Sigmoid colon (tissue), 7 donors: ENCODE measurements around the gene ZNF322. TPM values are rescaled to one million over a fixed set of nuclear protein-coding genes. Genes with fewer than 3 reads are reported as not detected.

ENCODE experiments used
- DNase-seq: peaks from one replicate; pipeline ENCODE4 v3.0.0-alpha.2; 2019
- H3K27ac ChIP-seq, 4 donors: fragments of 200-600 bp; sonication (generic); one replicate each; pipeline ENCODE4 v1.5.1; 2016 to 2019; ENCODE audit warnings: mild to moderate bottlenecking in 1 of 4
- H3K27me3 ChIP-seq, 3 donors: fragments of 200-600 bp; sonication (generic); one replicate each; pipeline ENCODE4 v1.5.1; 2019; ENCODE audit warnings: mild to moderate bottlenecking in 1 of 3
- H3K36me3 ChIP-seq, 4 donors: fragments of 200-600 bp; sonication (generic); one replicate each; pipeline ENCODE4 v1.5.1; 2016 to 2019
- H3K4me1 ChIP-seq, 4 donors: fragments of 200-600 bp; sonication (generic); one replicate each; pipeline ENCODE4 v1.5.1; 2017 to 2019
- H3K4me3 ChIP-seq, 4 donors: fragments of 200-600 bp; sonication (generic); one replicate each; pipeline ENCODE4 v1.5.1; 2017 to 2019; ENCODE audit warnings: mild to moderate bottlenecking in 2 of 4, moderate library complexity in 1 of 4
- H3K9me3 ChIP-seq, 4 donors: fragments of 200-600 bp in 3 of 4; sonication (generic) in 3 of 4; one replicate each; pipeline versions ENCODE4 v1.5.1 to v1.6.1; 2013 to 2019
- CTCF ChIP-seq, 4 experiments: fragments of 450-650 bp in 3 of 4; fragments of 200-600 bp in 1 of 4; IDR thresholded peaks; one replicate each; pipeline ENCODE4 v1.5.1; 2016 to 2019; ENCODE audit warnings: antibody characterized with exemption in 4 of 4, mild to moderate bottlenecking in 3 of 4, moderate library complexity in 2 of 4
- EP300 ChIP-seq, 4 donors: sonication (generic); formaldehyde crosslinking; IDR thresholded peaks; one replicate each; pipeline ENCODE4 v1.6.1; 2017; ENCODE audit warnings: antibody characterized with exemption in 4 of 4
- POLR2A ChIP-seq, 2 donors: fragments of 450-650 bp; IDR thresholded peaks; one replicate each; pipeline ENCODE4 v1.6.1; 2016; ENCODE audit warnings: antibody characterized with exemption in 2 of 2, mild to moderate bottlenecking in 2 of 2, moderate library complexity in 2 of 2
- POLR2AphosphoS5 ChIP-seq, 4 donors: sonication (generic); formaldehyde crosslinking; IDR thresholded peaks; one replicate each; pipeline ENCODE4 v1.6.1; 2017; ENCODE audit warnings: antibody characterized with exemption in 4 of 4
- WGBS, 2 donors: extraction: QIAGEN DNeasy Blood & Tissue Kit; methylation state at CpG; one replicate each; pipeline ENCODE4 v1.1.7; 2013; 5-methylcytosine and 5-hydroxymethylcytosine counted together
- intact Hi-C: fragments of 100-400 bp; cut with DNase I; formaldehyde crosslinking; loops from one replicate; pipeline ENCODE4 v1.15.1; 2023
- polyA plus RNA-seq, 3 donors: library from polyadenylated mRNA; stranded (reverse); fragments of 200-250 nt; gene quantifications; one replicate each; pipeline ENCODE4 v1.2.3, GENCODE V29; 2013
- total RNA-seq, 4 donors: library from RNA; depleted of rRNA; stranded (reverse); fragments of >200 nt; gene quantifications; one replicate each; pipeline ENCODE4 v1.1.0, GENCODE V29; 2016
- donor health status: healthy with polysubstance abuse.
- donor health status: Bipolar disorder and iron deficiency.
- donor health status: healthy.

The ZNF322 gene
- total and polyA plus RNA-seq, 7 donors = 6.5 to 21.8 (median 15.6) TPM

DNA sequence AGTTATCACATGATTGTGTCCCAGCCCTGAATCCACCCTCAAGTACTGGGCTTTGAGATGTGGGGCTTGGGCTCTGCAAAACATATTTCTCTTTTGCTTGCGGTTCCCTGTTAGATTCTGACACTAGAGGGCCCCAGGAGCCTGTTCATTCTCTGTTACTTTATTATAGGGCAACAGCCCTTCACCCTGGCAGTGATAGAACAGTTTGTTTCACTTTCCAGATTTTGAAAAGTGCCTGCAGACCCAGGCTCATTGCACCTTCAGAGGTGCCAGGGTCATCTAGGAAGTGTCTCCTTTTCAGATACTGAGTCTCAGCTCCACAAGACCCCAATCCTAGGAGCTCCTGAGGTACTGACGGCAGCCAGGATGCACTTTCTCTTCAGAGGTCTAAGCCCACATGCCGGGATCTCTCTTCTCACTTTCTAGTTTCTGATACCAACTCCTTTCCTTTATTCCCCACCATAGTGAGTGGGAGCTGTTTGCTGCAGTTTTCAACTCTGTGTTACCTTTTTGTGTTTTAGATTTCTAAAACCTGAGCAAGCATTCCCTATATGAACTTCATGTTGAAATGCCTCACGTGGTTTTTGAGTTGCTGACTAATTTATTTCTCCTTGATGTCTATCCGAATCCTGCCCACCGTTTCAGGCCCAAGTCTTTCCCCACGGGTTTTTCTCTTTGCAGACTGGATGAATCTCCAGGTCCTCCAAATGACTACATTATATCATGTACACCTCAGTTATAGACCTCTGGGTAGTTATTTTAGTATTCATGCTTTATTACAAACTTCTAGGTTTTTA, 51.9 kb downstream of the ZNF322 start:
- Histone ChIP-seq H3K27me3 (peaks cover 0 to 10% (median under 1%) of the 10 kb centered on the region in 3 donors), H3K9me3 (no peaks in the 10 kb centered on the region), H3K4me3 (peak overlapping the region in 2 of 4 donors; percentile 15 to 27), H3K36me3 (no peaks in the 10 kb centered on the region), H3K4me1 (peaks cover 0 to 6% (median 0%) of the 10 kb centered on the region in 4 donors), H3K27ac (no peak overlapping the region)
- 34 to 54% methylated on average over 7 of the region's 7 CpGs for WGBS, 2 donors
- no peak for DNase-seq
- TF ChIP-seq POLR2AphosphoS5 (IDR thresholded peaks at IDR 0.05) (no peak), CTCF (IDR thresholded peaks at IDR 0.05) (peak in 3 of 4 experiments; percentile 16 to 53 (median 23))
- intact Hi-C loops = loop anchor here (2.0 kb wide), 1 partner anchor 471 kb away; no protein-coding TSS in a partner anchor

- no peaks in the 10 kb centered on the region for H3K9me3 ChIP-seq
- TF ChIP-seq POLR2AphosphoS5 (IDR thresholded peaks at IDR 0.05) = no peak
- TF ChIP-seq EP300 (IDR thresholded peaks at IDR 0.05) = no peak
- no peak for TF ChIP-seq POLR2A (IDR thresholded peaks at IDR 0.05)
- H3K4me3 ChIP-seq = no peak overlapping the region
- DNase-seq = no peak
- no peaks in the 10 kb centered on the region for H3K27me3 ChIP-seq
- no peak overlapping the region for H3K27ac ChIP-seq
- H3K36me3 ChIP-seq = peaks cover 0 to 5% (median 0%) of the 10 kb centered on the region in 4 donors
- peaks cover 0 to 6% (median 0%) of the 10 kb centered on the region in 4 donors for H3K4me1 ChIP-seq
- intact Hi-C loops = no loop called here
- WGBS, 2 donors = 65 to 78% methylated on average over 3 of the region's 3 CpGs
These were observed 54.7 kb downstream of the ZNF322 start for GRCh38 chr6:26604797-26605196.

- no peak for TF ChIP-seq POLR2A (IDR thresholded peaks at IDR 0.05)
- TF ChIP-seq CTCF (IDR thresholded peaks at IDR 0.05) = no peak
- TF ChIP-seq POLR2AphosphoS5 (IDR thresholded peaks at IDR 0.05) = no peak
- TF ChIP-seq EP300 (IDR thresholded peaks at IDR 0.05) = no peak
- intact Hi-C loops = no loop called here
- DNase-seq = no peak
- peaks cover 0 to 6% (median 0%) of the 10 kb centered on the region in 4 donors for H3K4me1 ChIP-seq
- no peaks in the 10 kb centered on the region for H3K9me3 ChIP-seq
- no peak overlapping the region for H3K27ac ChIP-seq
- H3K27me3 ChIP-seq = no peaks in the 10 kb centered on the region
- H3K36me3 ChIP-seq = peaks cover 0 to 12% (median 0%) of the 10 kb centered on the region in 4 donors
- H3K4me3 ChIP-seq = no peak overlapping the region
- 75 to 76% methylated on average over 3 of the region's 3 CpGs for WGBS, 2 donors
These were observed 55.5 kb downstream of the ZNF322 start for GRCh38 chr6:26604026-26604425.

- Histone ChIP-seq H3K27me3 (no peaks in the 10 kb centered on the region), H3K4me3 (no peak overlapping the region), H3K36me3 (peaks cover 0 to 24% (median 9%) of the 10 kb centered on the region in 4 donors), H3K27ac (no peak overlapping the region), H3K9me3 (no peaks in the 10 kb centered on the region), H3K4me1 (peaks cover 0 to 12% (median 5%) of the 10 kb centered on the region in 4 donors)
- WGBS, 2 donors = 83 to 90% methylated on average over 3 of the region's 3 CpGs
- TF ChIP-seq POLR2AphosphoS5 (IDR thresholded peaks at IDR 0.05) (no peak), CTCF (IDR thresholded peaks at IDR 0.05) (no peak), EP300 (IDR thresholded peaks at IDR 0.05) (no peak), POLR2A (IDR thresholded peaks at IDR 0.05) (no peak)
- no peak for DNase-seq
- intact Hi-C loops = no loop called here
These were observed 57.3 kb downstream of the ZNF322 start for GRCh38 chr6:26602262-26602661.

DNA sequence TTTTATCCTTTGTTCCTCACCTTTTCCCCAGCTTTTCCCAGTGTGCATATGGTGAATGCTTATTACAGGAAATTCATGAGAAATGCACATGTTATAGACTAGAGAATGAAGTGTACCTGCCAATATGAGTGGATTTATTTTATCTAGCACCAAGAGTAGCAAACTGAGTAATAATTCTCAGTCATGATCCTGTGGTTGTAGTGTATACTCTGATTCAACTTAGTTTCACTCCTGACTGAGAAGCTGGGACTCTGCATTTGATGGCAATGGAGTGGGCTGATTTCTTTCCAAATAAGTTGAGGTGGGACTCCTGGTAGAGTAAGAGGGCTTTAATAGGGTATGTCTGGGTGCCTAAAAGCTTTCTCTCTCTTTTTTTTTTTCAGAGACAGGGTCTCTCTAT, 58.8 kb downstream of the ZNF322 start:
- TF ChIP-seq EP300 (IDR thresholded peaks at IDR 0.05) (no peak), CTCF (IDR thresholded peaks at IDR 0.05) (no peak), POLR2A (IDR thresholded peaks at IDR 0.05) (no peak), POLR2AphosphoS5 (IDR thresholded peaks at IDR 0.05) (no peak)
- H3K4me1 ChIP-seq = peaks cover 0 to 16% (median 6%) of the 10 kb centered on the region in 4 donors
- no peaks in the 10 kb centered on the region for H3K27me3 ChIP-seq
- no peak overlapping the region for H3K4me3 ChIP-seq
- H3K27ac ChIP-seq = no peak overlapping the region
- intact Hi-C loops = no loop called here
- peaks cover 0 to 24% (median 9%) of the 10 kb centered on the region in 4 donors for H3K36me3 ChIP-seq
- no peak for DNase-seq
- H3K9me3 ChIP-seq = no peaks in the 10 kb centered on the region
